Measurements from ENCODE around the gene SCG3.

DNA sequence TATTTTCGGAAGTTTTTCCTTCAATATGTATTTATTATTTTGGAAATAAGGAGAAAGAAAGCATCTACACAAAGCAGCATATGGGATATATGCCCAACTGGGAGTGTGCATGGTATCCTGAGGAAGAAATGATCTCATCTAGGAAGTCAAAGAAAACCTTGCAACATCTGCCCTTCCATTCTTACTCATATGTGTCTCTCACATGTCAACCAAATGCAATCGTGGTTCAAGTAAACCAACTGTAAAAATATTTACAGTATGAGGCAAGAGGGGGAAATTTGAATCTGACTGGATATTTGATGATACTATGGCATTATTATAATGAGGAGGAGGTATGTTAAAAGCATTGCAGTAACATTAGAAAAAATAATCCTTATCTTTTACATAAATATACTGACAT lies 3.2 kb upstream of the SCG3 start:
- TF ChIP-seq CEBPB (IDR thresholded peaks at IDR 0.05; ENCODE audit: low read depth, low read length) (no peak), FOS (IDR thresholded peaks at IDR 0.05; ENCODE audit: low read depth, low read length) (no peak)
